H1 (cell line): ENCODE measurements around the gene ZC3H7B. TPM values are rescaled to one million over a fixed set of nuclear protein-coding genes. Genes with fewer than 3 reads are reported as not detected.

Experiments
- CTCF ChIA-PET: fragments of 300-600 bp; sonication (Branson Sonifier 250); formaldehyde crosslinking; loops from one replicate; lab custom pipeline; 2021; ENCODE audit not compliant: partially characterized antibody; lab: Charles Lee
- POLR2A ChIA-PET: fragments of 300-600 bp; sonication (Branson Sonifier 250); formaldehyde crosslinking; loops from one replicate; lab custom pipeline; 2021; ENCODE audit warnings: inconsistent platforms; ENCODE audit not compliant: partially characterized antibody; lab: Charles Lee
- DNase-seq, 2 experiments: peaks; one replicate each; pipeline versions ENCODE4 v3.0.0 to v3.0.0-alpha.2; 2010 to 2022; ENCODE audit warnings: low spot score in 2 of 2, low read depth in 1 of 2, mixed read lengths in 1 of 2
- FAIRE-seq: peaks from 2 replicates; lab custom pipeline; 2011; peaks lifted over from hg19 to GRCh38; lab: Jason Lieb, UNC
- H2AFZ ChIP-seq: 2 replicates; pipeline ENCODE4 v1.8.1; 2012; ENCODE audit warnings: low read length, inconsistent platforms
- H2AK5ac ChIP-seq: 2 replicates; pipeline ENCODE4 v1.6.1; 2013; ENCODE audit warnings: low read depth, low read length
- H2BK120ac ChIP-seq: replicated peaks from 2 replicates; pipeline ENCODE3; 2013; ENCODE audit warnings: low read depth, low read length, inconsistent platforms
- H2BK12ac ChIP-seq: 2 replicates; pipeline ENCODE4 v1.6.1; 2013; ENCODE audit warnings: low read depth, low read length
- H2BK15ac ChIP-seq: 2 replicates; pipeline ENCODE4 v1.6.1; 2013; ENCODE audit warnings: low read length
- H2BK20ac ChIP-seq: 2 replicates; pipeline ENCODE4 v1.6.1; 2013; ENCODE audit warnings: low read length
- H2BK5ac ChIP-seq: 2 replicates; pipeline ENCODE4 v1.6.1; 2013; ENCODE audit warnings: low read depth, low read length
- H3K14ac ChIP-seq: 2 replicates; pipeline ENCODE4 v1.6.1; 2013; ENCODE audit warnings: inconsistent platforms; ENCODE audit not compliant: insufficient read length
- H3K18ac ChIP-seq: 2 replicates; pipeline ENCODE4 v1.6.1; 2013; ENCODE audit warnings: low read length; ENCODE audit errors: extremely low read depth
- H3K23ac ChIP-seq: 2 replicates; pipeline ENCODE4 v1.6.1; 2013; ENCODE audit warnings: inconsistent platforms; ENCODE audit not compliant: insufficient read length
- H3K23me2 ChIP-seq: 2 replicates; pipeline ENCODE4 v1.6.1; 2013; ENCODE audit warnings: low read depth, low read length
- H3K27ac ChIP-seq: 2 replicates; pipeline ENCODE4 v1.6.1; 2011; ENCODE audit warnings: low read depth, low read length, inconsistent platforms
- H3K27me3 ChIP-seq, 4 experiments: replicated peaks in 1 of 4; 1 replicate in 1 of 4; 2 replicates in 3 of 4; pipeline versions ENCODE4 v1.6.1 to v1.8.1; 2011 to 2013; ENCODE audit warnings: low read length in 3 of 4, mild to moderate bottlenecking in 3 of 4, inconsistent platforms in 2 of 4, mixed read lengths in 2 of 4, moderate library complexity in 1 of 4; ENCODE audit not compliant: control insufficient read depth in 3 of 4, insufficient read depth in 3 of 4; ENCODE audit errors: extremely low read depth in 1 of 4
- H3K36me3 ChIP-seq, 4 experiments: 2 replicates each; pipeline versions ENCODE4 v1.6.1 to v1.8.1; 2011 to 2013; ENCODE audit warnings: mild to moderate bottlenecking in 4 of 4, low read length in 3 of 4, moderate library complexity in 2 of 4, control low read depth in 1 of 4, inconsistent platforms in 1 of 4; ENCODE audit not compliant: insufficient read depth in 4 of 4, control insufficient read depth in 2 of 4
- H3K4ac ChIP-seq: replicated peaks from 2 replicates; pipeline ENCODE3; 2013; ENCODE audit warnings: low read length, low read depth, mixed read lengths, inconsistent platforms; ENCODE audit not compliant: insufficient read length
- H3K4me1 ChIP-seq, 4 experiments: replicated peaks in 1 of 4; 1 replicate in 1 of 4; 2 replicates in 3 of 4; pipeline versions ENCODE4 v1.6.1 to v1.8.1; 2011 to 2013; ENCODE audit warnings: low read length in 3 of 4, inconsistent platforms in 2 of 4, mixed read lengths in 1 of 4; ENCODE audit not compliant: insufficient read depth in 4 of 4, control insufficient read depth in 3 of 4
- H3K4me2 ChIP-seq, 2 experiments: 2 replicates each; pipeline versions ENCODE4 v1.6.1 to v1.8.1; 2011 to 2013; ENCODE audit warnings: low read depth in 2 of 2, low read length in 2 of 2, control low read depth in 1 of 2, inconsistent platforms in 1 of 2, mild to moderate bottlenecking in 1 of 2; ENCODE audit not compliant: insufficient read depth in 1 of 2
- H3K4me3 ChIP-seq, 4 experiments: fragments of 200-600, 300-600 bp in 1 of 4; sonication (generic), shearing (Covaris generic), sonication (Bioruptor Twin) in 1 of 4; 2 replicates each; pipeline versions ENCODE4 v1.5.1 to v1.8.1; 2011 to 2016; ENCODE audit warnings: low read length in 4 of 4, low read depth in 3 of 4, control low read depth in 2 of 4, inconsistent platforms in 2 of 4, mild to moderate bottlenecking in 2 of 4, mixed read lengths in 1 of 4, moderate library complexity in 1 of 4; ENCODE audit not compliant: insufficient read depth in 2 of 4; ENCODE audit errors: extremely low read depth in 1 of 4
- H3K56ac ChIP-seq: replicated peaks from 2 replicates; pipeline ENCODE3; 2013; ENCODE audit warnings: low read depth, mild to moderate bottlenecking, mixed read lengths, low read length, inconsistent platforms; ENCODE audit not compliant: insufficient read length
- H3K79me1 ChIP-seq: 2 replicates; pipeline ENCODE4 v1.6.1; 2013; ENCODE audit warnings: low read depth, low read length, control low read depth
- H3K79me2 ChIP-seq, 2 experiments: 2 replicates each; pipeline versions ENCODE4 v1.6.1 to v1.8.1; 2012 to 2013; ENCODE audit warnings: low read length in 2 of 2, mild to moderate bottlenecking in 2 of 2, inconsistent platforms in 1 of 2; ENCODE audit not compliant: insufficient read depth in 2 of 2, control insufficient read depth in 1 of 2
- H3K9ac ChIP-seq, 4 experiments: replicated peaks in 1 of 4; 1 replicate in 1 of 4; 2 replicates in 3 of 4; pipeline versions ENCODE4 v1.6.1 to v1.8.1; 2011 to 2013; ENCODE audit warnings: low read depth in 3 of 4, low read length in 3 of 4, control low read depth in 2 of 4, mild to moderate bottlenecking in 2 of 4, moderate library complexity in 2 of 4, inconsistent platforms in 1 of 4; ENCODE audit errors: extremely low read depth in 1 of 4
- H3K9me3 ChIP-seq, 2 experiments: 2 replicates each; pipeline versions ENCODE4 v1.6.1 to v1.8.1; 2012 to 2013; ENCODE audit warnings: mild to moderate bottlenecking in 2 of 2, moderate library complexity in 2 of 2, control low read depth in 1 of 2, inconsistent platforms in 1 of 2, low read depth in 1 of 2, low read length in 1 of 2, mixed read lengths in 1 of 2; ENCODE audit not compliant: insufficient read depth in 2 of 2
- H4K20me1 ChIP-seq, 2 experiments: replicated peaks in 1 of 2; 2 replicates each; pipeline versions ENCODE3 to v1.8.1; 2011 to 2013; ENCODE audit warnings: inconsistent platforms in 2 of 2, low read length in 2 of 2, mild to moderate bottlenecking in 1 of 2; ENCODE audit not compliant: insufficient read depth in 2 of 2, control insufficient read depth in 1 of 2
- H4K5ac ChIP-seq: 2 replicates; pipeline ENCODE4 v1.6.1; 2013; ENCODE audit warnings: low read length, low read depth, mixed read lengths, inconsistent platforms; ENCODE audit not compliant: insufficient read length
- H4K8ac ChIP-seq: 2 replicates; pipeline ENCODE4 v1.8.0; 2013; ENCODE audit warnings: mild to moderate bottlenecking, moderate library complexity, low read length, inconsistent platforms; ENCODE audit not compliant: insufficient read depth; ENCODE audit errors: extremely low read depth
- H4K91ac ChIP-seq: replicated peaks from 2 replicates; pipeline ENCODE3; 2013; ENCODE audit warnings: low read length, mixed read lengths, inconsistent platforms; ENCODE audit not compliant: insufficient read length
- BRCA1 ChIP-seq: IDR thresholded peaks from 2 replicates; pipeline ENCODE4 v1.6.1; 2012; ENCODE audit warnings: low read depth, low read length, improper control_type of control experiment
- HDAC2 ChIP-seq, 2 experiments: fragments of 300-600 bp in 1 of 2; sonication (generic) in 1 of 2; IDR thresholded peaks; 2 replicates each; pipeline ENCODE4 v1.6.1; 2011 to 2012; ENCODE audit warnings: low read depth in 2 of 2, low read length in 2 of 2, mild to moderate bottlenecking in 2 of 2, moderate library complexity in 2 of 2, borderline replicate concordance in 1 of 2, inconsistent platforms in 1 of 2
- SP4 ChIP-seq: IDR thresholded peaks from 2 replicates; pipeline ENCODE4 v1.6.1; 2012; ENCODE audit warnings: low read length, inconsistent platforms
- ZNF274 ChIP-seq: IDR thresholded peaks from 2 replicates; pipeline ENCODE4 v1.7.0; 2012; ENCODE audit warnings: low read length, borderline replicate concordance; ENCODE audit errors: extremely low read depth
- WGBS, 2 experiments: shearing (Covaris generic) in 1 of 2; methylation state at CpG; one replicate each; pipeline versions ENCODE4 v1.1.6 to v1.1.7; 2013 to 2015; ENCODE audit warnings: low lambda C conversion rate in 2 of 2, mixed read lengths in 2 of 2, inconsistent platforms in 1 of 2, low coverage in 1 of 2, missing lambda C conversion rate in 1 of 2; ENCODE audit not compliant: insufficient replicate concordance in 2 of 2, insufficient coverage in 1 of 2, insufficient read length in 1 of 2; ENCODE audit errors: extremely low coverage in 1 of 2, missing lambda C conversion rate in 1 of 2; 5-methylcytosine and 5-hydroxymethylcytosine counted together
- polyA plus RNA-seq, 7 experiments: library from polyadenylated mRNA; depleted of rRNA in 3 of 7; stranded (reverse) in 5 of 7; unstranded in 2 of 7; fragments of >200 nt in 5 of 7; fragments of 200-250 nt in 2 of 7; gene quantifications; 1 replicate in 5 of 7; 2 replicates in 1 of 7; 4 replicates in 1 of 7; pipeline versions ENCODE4 v1.2.1 to v1.2.3, GENCODE V29; 2011 to 2013; ENCODE audit warnings: missing spikeins in 2 of 7, mixed read lengths in 2 of 7
- total RNA-seq: library from RNA; stranded (reverse); fragmentation: NEBNext Ultra II Directional; extraction: Animal tissue kit (Norgen Biotek cat#: 25700); gene quantifications from 2 replicates; pipeline ENCODE4 v1.2.1, GENCODE V29; 2021

Gene ZC3H7B
- total and polyA plus RNA-seq, 2 of the 8 experiments (the other 6 are each of a cell fraction or from before 2014, with no cell fraction given) = 35.5 to 78.6 TPM

GRCh38 chr22:41395531-41396240, 94.4 kb downstream of the ZC3H7B start:
- 93% methylated on average over 37 of the region's 37 CpGs; no CpG with 5 or more reads in 1 of the 2 experiments for WGBS, 2 experiments
- Histone ChIP-seq H3K36me3 (peaks cover 0 to 12% (median 1%) of the 10 kb centered on the region in 4 experiments; a peak in 5 of 8 replicates), H4K8ac (no peak overlapping the region; the same call in 1 of the 2 replicates), H4K5ac (no peak overlapping the region), H3K4me2 (no peak overlapping the region), H3K4ac (no peak overlapping the region), H3K27ac (no peak overlapping the region), H2BK20ac (no peak overlapping the region), H2BK120ac (no peak overlapping the region), H3K4me1 (peaks cover 0 to 3% (median 0%) of the 10 kb centered on the region in 4 experiments; a peak in 1 of 7 replicates), H2BK15ac (no peak overlapping the region), H3K27me3 (no peaks in the 10 kb centered on the region), H3K79me1 (no peaks in the 10 kb centered on the region), H2BK12ac (no peak overlapping the region), H4K20me1 (peaks cover 0 to 2% of the 10 kb centered on the region in 2 experiments), H3K56ac (no peak overlapping the region), H3K14ac (no peak overlapping the region), H2AK5ac (no peak overlapping the region), H3K9ac (no peak overlapping the region), H2AFZ (no peak overlapping the region), H2BK5ac (no peak overlapping the region), H3K18ac (no peak overlapping the region), H4K91ac (no peak overlapping the region), H3K4me3 (no peak overlapping the region), H3K9me3 (no peaks in the 10 kb centered on the region), H3K23ac (no peak overlapping the region), H3K79me2 (no peaks in the 10 kb centered on the region), H3K23me2 (no peaks in the 10 kb centered on the region)
- CTCF ChIA-PET = interaction anchor here (0.6 to 15.8 kb wide), 5 partner anchors 8 to 358 kb away, joined by 3 to 269 read pairs (median 4); no protein-coding TSS in a partner anchor
- no peak for DNase-seq
- no peak for FAIRE-seq
- POLR2A ChIA-PET = interaction anchor here (0.8 to 1.7 kb wide), 3 partner anchors 9 to 51 kb away, joined by 3 to 4 read pairs (median 3); partner anchors contain the start of gene TOB2
- TF ChIP-seq ZNF274 (no peak), HDAC2 (IDR thresholded peaks at IDR 0.05; ENCODE audit: borderline replicate concordance in 1 of 2, low read depth in 2 of 2, low read length in 2 of 2) (no peak), BRCA1 (no peak), SP4 (no peak)
